NOMO-1 treated with DMSO at 0.1 percent for 48 hours (cell line): Measurements from ENCODE around the gene FAM162A.

Experiments used
- DNase-seq: peaks from one replicate; lab custom pipeline; 2025; ENCODE audit not compliant: unreplicated experiment; lab: John Stamatoyannopoulos, UW

The FAM162A gene

GRCh38 chr3:122387709-122388108 lies 3.7 kb downstream of the FAM162A start:
- no peak for DNase-seq

GRCh38 chr3:122389197-122389596 lies 5.2 kb downstream of the FAM162A start:
- no peak for DNase-seq

- DNase-seq, result no peak
These were observed 5.9 kb downstream of the FAM162A start for GRCh38 chr3:122389892-122390291.

- DNase-seq, result no peak
These were observed 6.7 kb downstream of the FAM162A start for GRCh38 chr3:122390665-122391064.

GRCh38 chr3:122391681-122392446 lies 7.9 kb downstream of the FAM162A start:
- no peak for DNase-seq

- DNase-seq, result peak; percentile 66
These were observed 9.2 kb downstream of the FAM162A start for GRCh38 chr3:122392868-122393844.

GRCh38 chr3:122394173-122394572 lies 10.2 kb downstream of the FAM162A start:
- no peak for DNase-seq

GRCh38 chr3:122395582-122395981 lies 11.6 kb downstream of the FAM162A start:
- DNase-seq, result peak; percentile 22

- no peak for DNase-seq
These were observed 12.5 kb downstream of the FAM162A start for GRCh38 chr3:122396511-122396910.

GRCh38 chr3:122397201-122397600 lies 13.2 kb downstream of the FAM162A start:
- DNase-seq, result no peak

GRCh38 chr3:122398920-122399319 lies 14.9 kb downstream of the FAM162A start:
- no peak for DNase-seq

GRCh38 chr3:122403489-122403888 lies 19.5 kb downstream of the FAM162A start:
- DNase-seq, result peak; percentile 7

GRCh38 chr3:122405015-122405414 lies 21.0 kb downstream of the FAM162A start:
- DNase-seq, result no peak

- peak; percentile 50 for DNase-seq
These were observed 22.2 kb downstream of the FAM162A start for GRCh38 chr3:122406198-122406597.

GRCh38 chr3:122407946-122408345 lies 24.0 kb downstream of the FAM162A start:
- no peak for DNase-seq

GRCh38 chr3:122409446-122409845 lies 25.5 kb downstream of the FAM162A start:
- DNase-seq, result peak; percentile 31

GRCh38 chr3:122410111-122410510 lies 26.1 kb downstream of the FAM162A start:
- DNase-seq, result no peak

- DNase-seq, result no peak
These were observed 26.7 kb downstream of the FAM162A start for GRCh38 chr3:122410639-122411038.

- DNase-seq, result no peak
These were observed 30.4 kb downstream of the FAM162A start for GRCh38 chr3:122414391-122414790.

GRCh38 chr3:122415104-122415744 lies 31.2 kb downstream of the FAM162A start:
- no peak for DNase-seq
